ENCODE measurements around the gene WNT5B. TPM values are rescaled to one million over a fixed set of nuclear protein-coding genes. Genes with fewer than 3 reads are reported as not detected.

The WNT5B gene
- total RNA-seq, 1 donor from 2014 or later, result 0.43 TPM

Small RNA genes lying within 50 kb of the gene (microRNA-seq; reads per million reads assigned to microRNA genes)
- gene MIR3649, result not detected

Other genes starting within 250 kb of the WNT5B start
- gene FBXL14, start 34.6 kb upstream of the WNT5B start, total RNA-seq, result 6.9 TPM
- 33.4 TPM for gene ADIPOR2, start 61.8 kb downstream of the WNT5B start, total RNA-seq
- not detected for gene LRTM2, start 191.3 kb downstream of the WNT5B start, total RNA-seq

Measured in cardiac septum (tissue), 1 donor.